HG03064 (cell line): ENCODE measurements around the gene TMED10.
"Not testable (repeated sequence)": the region's sequence is repeated elsewhere in the genome, so short reads cannot be mapped to it uniquely, and the experiment has no call there.

Experiments used
- ATAC-seq: cut with Tn5 transposase; IDR thresholded peaks from one replicate; pipeline ENCODE4 v1.9.1; 2021; ENCODE audit warnings: low read depth; ENCODE audit not compliant: unreplicated experiment

TMED10 gene

DNA sequence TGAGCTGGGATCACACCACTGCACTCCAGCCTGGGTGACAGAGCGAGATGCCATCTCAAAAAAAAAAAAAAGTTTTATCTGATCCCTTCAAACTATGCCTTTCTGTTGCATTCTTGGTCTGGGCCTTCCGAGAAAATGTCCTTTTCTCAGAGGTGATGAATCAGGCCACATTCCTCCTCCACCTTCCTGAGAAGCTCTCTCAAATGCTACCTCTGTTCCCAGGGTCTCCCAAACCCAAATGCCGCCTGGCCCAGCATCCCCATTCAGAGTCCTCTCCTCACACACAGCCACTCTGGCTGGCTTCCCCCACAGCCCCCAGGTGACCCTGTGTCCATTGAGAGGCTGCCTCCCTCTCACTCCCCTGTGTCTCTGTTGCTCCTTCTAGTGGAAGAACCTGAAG, 19.7 kb upstream of the TMED10 start:
- no peak for ATAC-seq

DNA sequence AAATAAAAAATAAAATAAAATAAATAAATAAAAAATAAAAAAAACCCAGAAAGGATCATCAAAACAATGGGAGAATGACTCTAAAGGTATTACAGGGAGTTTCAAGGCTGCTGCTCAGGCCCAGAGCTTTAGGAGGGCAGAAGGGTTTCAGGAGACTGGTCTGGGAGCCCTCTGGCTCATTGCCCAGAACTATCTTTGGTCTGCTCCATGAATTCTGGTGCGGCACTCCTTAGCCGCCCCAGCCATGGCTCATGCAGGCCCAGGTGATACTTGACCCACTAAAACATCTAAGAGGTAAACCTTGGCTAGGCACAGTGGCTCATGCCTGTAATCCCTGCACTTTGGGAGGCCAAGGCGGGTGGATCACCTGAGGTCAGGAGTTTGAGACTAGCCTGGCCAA, 14.7 kb upstream of the TMED10 start:
- ATAC-seq = no peak

DNA sequence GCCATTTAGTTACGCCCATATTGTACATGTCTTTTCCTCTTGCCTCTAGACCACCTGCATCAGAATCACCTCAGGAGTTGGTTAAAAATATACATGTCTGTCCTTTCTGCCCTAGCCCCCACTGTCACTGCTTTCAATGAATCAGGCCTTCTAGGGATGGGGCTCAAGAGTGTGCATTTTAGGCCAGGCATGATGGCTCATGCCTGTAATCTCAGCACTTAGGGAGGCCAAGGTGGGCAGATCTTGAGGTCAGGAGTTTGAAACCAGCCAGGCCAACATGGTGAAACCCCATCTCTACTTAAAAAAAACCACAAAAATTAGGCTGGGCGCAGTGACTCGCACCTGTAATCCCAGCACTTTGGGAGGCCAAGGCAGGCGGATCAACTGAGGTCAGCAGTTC, 13.6 kb upstream of the TMED10 start:
- ATAC-seq = no peak

- ATAC-seq = no peak
These were observed 12.3 kb upstream of the TMED10 start for GRCh38 chr14:75188520-75189268.

DNA sequence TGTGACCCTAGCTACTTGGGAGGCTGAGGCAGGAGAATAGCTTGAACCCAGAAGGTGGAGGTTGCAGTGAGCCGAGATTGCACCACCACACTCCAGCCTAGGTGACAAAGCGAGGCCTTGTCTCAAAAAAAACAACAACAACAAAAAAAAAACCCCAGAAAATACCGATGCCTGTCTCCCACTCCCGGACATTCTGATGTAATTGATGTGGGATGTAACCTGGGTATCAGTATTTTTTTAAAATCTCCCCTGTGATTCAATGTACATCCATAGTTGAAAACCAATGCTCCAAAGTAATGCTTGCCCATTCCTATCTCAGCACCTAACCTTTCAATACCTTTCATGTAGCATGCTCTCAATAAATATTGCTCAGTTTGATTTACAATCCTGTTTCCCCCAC, 11.7 kb upstream of the TMED10 start:
- ATAC-seq = no peak

DNA sequence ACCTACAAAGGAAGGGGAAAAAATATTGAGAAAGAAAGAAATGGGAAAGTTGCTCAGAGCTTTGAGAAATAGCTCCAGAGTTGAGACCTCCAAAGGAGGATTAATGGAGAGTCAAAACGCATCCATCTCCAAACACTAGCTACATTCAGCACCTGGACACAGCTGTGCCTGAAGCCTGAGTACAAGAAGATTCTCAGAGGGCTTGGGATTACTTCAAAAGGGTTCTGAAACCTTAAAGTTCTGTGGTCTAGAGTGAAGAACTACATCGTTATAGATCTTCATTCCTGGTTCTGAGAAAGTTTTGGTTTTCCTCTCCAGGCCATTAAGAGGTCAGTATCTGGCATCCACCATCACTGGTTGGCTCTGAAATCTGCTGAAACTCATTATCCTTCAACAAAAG, 10.5 kb upstream of the TMED10 start:
- no peak for ATAC-seq

DNA sequence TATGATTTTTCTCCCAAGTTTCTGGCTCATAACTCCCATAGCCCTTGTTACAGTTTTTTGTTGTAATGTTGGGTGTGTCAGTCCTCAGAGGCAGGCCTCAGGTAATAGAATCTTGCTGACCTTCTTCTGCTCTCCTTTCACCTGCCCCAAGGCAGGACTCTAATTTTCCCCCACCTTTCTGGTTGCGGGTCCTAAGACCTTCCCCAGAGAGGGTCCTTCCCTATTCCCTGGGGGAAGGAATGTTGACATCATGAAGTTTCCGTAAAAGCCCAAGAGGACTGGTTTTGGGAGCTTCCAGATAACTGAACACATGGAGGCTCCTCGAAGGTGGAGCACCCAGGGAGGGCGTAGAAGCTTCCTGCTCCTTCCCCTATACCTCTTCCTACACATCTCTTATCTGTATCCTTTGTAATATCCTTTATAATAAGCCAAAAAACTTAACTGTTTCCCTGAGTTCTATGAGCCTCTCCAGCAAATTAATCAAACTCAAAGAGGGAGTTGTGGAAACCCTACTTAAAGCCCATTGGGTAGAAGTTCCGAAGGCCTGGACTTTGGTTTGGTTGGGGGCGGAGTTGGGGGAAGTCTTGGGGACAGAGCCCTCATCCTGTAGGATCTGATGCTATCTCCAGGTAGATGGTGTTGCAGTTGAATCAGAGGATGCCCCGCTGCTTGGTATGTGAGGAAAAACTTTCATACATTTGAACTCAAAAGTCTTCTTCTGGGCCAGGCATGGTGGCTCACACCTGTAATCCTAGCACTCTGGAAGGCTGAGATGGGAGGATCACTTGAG, 9.0 kb upstream of the TMED10 start:
- ATAC-seq = no peak

DNA sequence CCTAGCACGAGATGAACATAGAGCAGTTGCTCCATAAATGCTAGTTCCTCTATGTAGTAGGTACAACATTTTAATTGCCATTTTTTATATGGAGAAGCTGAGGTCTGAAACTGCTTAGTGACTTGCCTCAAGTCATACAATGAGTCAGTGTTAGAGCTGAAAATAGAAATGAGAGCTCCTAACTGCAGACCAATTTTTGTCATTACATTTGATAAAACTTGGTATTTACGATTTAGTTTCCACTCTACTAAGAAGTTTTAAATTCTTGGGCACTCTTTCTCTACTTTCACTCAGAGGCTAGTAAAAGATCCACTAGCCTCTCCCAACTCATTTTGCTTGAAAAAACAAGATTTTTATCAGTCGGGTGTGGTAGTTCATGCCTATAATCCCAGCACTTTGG, 8.1 kb upstream of the TMED10 start:
- no peak for ATAC-seq

DNA sequence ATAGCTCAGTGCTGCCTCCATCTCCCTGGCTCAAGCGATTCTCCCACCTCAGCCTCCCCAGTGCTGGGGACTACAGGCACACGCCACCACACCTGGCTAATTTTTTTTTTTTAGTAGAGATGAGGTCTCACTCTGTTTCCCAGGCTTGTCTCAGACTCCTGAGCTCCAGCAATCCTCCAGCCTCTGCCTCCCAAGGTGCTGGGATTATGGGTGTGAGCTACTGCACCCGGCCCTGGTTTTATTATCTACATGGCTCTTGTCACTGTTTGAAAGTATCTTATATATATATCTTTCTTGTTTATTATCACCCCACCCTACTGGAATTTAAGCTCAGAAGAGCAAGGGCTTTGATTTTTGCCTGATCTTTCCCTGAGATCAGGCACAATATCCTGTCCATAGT, 7.6 kb upstream of the TMED10 start:
- ATAC-seq = no peak

- ATAC-seq = no peak
These were observed 6.8 kb upstream of the TMED10 start for GRCh38 chr14:75183225-75183624.

GRCh38 chr14:75182821-75183220, 6.4 kb upstream of the TMED10 start:
- ATAC-seq = no peak

DNA sequence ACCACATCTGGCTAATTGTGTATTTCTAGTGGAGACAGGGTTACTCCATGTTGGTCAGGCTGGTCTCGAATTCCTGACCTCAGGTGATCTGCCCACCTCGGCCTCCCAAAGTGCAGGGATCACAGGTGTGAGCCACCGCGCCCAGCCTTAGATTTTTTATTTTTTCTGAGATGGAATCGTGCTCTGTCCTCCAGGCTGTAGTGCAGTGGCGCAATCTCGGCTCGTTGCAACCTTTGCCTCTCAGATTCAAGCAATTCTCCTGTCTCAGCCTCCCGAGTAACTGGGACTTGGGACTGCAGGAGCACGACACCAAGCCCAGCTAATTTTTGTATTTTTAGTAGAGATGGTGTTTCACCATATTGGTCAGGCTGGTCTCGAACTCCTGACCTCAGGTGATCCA, 5.8 kb upstream of the TMED10 start:
- not testable (repeated sequence) for ATAC-seq

DNA sequence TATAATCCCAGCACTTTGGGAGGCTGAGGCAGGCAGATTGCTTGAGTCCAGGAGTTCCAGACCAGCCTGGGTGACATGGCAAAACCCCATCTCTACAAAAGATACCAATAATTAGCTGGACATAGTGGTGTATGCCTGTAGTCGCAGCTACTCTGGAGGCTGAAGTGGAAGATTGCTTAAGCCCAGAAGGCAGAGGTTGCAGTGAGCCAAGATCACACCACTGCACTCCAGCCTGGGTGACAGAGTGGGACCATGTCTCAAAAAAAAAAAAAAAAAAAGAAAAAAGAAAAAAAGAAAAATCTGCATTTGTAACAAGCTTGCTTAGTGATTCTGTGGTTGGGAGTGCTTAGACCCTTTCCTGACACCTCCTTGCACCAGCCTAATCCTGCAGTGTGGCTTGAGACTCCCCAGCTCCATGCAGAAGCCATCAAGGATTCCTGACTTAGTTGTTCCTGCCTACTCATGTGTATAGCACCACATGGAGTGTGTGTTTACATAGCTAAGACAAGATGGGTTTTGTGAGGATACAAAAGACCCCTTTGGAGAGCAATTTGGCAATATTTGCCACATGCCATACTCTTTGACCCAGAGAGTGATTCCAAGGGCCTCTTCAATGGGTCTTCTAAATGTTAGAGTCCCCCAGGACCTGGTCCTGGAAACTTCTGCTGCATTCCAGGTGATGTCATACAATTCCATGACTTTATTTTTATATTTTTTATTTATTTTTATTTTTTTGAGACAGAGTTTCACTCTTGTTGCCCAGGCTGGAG, 5.1 kb upstream of the TMED10 start:
- ATAC-seq = no peak

- peak; percentile 16 for ATAC-seq
These were observed 703 bp downstream of the TMED10 start for GRCh38 chr14:75175677-75176141.

DNA sequence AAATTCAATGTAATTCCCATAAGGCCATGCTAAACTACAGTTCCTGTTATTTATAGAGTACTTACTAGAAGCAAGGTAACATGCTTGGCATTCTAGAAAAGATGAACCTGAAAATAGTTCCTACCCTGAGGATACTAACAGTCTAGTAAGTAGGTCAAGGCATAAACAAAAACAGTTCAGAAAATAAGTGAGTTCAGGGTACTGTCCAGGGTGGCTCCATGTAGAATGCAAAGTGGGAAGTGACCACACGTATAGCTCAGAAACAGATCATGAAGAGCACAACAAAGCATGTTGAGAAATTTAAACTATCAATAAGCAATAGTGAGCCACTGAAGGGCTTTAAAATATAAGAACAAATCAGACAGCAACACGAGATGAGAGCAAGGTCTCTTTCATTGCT, 2.3 kb downstream of the TMED10 start:
- ATAC-seq = no peak

DNA sequence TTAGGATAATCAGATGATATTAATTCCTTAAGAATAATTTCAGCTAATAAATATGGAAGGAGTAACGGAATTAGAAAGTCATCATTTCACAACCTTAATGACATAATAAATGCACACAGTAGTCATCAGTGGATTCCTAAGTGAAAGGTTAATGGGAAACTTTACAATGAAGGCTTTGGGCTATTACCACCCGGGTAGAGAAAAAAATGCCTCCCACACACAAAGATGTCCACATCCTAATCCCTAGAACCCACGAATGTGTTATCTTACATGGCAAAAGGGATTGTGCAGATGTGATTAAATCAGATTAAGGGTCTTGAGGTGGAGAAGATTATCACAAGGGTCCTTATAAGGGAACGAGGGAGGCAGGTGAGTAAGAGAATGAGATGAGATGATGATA, 5.6 kb downstream of the TMED10 start:
- ATAC-seq = no peak

- ATAC-seq = no peak
These were observed 7.7 kb downstream of the TMED10 start for GRCh38 chr14:75168586-75169335.

GRCh38 chr14:75167325-75167724, 9.1 kb downstream of the TMED10 start:
- ATAC-seq = no peak

DNA sequence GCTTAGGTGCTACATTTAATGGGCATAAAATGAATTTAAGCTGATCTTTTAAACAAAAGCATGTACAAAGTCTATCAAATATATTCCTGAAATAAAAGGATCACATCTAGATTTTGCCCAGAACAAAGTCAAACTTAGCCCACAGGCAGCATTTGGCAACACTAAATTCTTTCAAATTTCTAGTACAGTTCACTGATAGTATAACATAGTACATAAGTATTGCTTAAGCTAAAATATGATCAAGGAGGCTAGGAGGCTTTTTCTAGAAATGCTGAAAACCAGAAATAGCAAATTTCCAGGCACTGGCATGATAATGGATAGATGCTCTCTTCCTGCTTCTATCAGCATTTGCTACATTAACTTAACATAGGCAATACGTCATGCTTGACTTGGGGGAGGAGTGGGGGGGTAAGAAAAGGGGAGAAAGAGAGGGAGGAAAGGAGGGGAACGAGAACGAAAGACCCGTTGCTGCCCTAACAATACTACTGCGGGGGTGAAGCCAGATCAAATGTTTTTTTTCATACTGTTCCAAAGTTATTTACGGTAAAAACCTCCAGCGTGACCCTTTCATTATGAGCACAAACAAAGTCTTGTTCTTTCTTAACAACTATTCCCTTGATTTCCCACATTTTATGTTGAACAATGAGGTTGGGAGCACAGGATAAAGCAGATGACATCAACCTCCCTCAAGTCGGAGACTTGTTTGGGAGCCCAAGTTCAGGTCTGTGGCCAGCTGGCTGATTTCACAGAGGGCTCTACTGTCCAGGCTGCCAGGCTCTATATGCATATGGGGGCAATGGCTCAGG, 10.6 kb downstream of the TMED10 start:
- ATAC-seq = no peak

GRCh38 chr14:75164809-75165208, 11.6 kb downstream of the TMED10 start:
- ATAC-seq = no peak
